IPS-15b (cell line): ENCODE data around the gene TMPRSS6.

Experiments
- H3K27me3 ChIP-seq: one replicate; pipeline ENCODE4 v1.6.1; 2013; ENCODE audit warnings: low read length; ENCODE audit not compliant: control insufficient read depth, insufficient read depth
- H3K36me3 ChIP-seq: one replicate; pipeline ENCODE4 v1.6.1; 2013; ENCODE audit warnings: low read length; ENCODE audit not compliant: control insufficient read depth, insufficient read depth
- H3K4me1 ChIP-seq: one replicate; pipeline ENCODE4 v1.6.1; 2013; ENCODE audit warnings: mild to moderate bottlenecking, low read length; ENCODE audit not compliant: control insufficient read depth, insufficient read depth
- H3K4me3 ChIP-seq: one replicate; pipeline ENCODE4 v1.5.1; 2013; ENCODE audit warnings: low read depth, low read length
- H3K9ac ChIP-seq: one replicate; pipeline ENCODE4 v1.6.1; 2013; ENCODE audit warnings: low read depth, mild to moderate bottlenecking, low read length
- H3K9me3 ChIP-seq: one replicate; pipeline ENCODE4 v1.6.1; 2013; ENCODE audit warnings: mild to moderate bottlenecking, low read length; ENCODE audit not compliant: control insufficient read depth, insufficient read depth

The TMPRSS6 gene

DNA sequence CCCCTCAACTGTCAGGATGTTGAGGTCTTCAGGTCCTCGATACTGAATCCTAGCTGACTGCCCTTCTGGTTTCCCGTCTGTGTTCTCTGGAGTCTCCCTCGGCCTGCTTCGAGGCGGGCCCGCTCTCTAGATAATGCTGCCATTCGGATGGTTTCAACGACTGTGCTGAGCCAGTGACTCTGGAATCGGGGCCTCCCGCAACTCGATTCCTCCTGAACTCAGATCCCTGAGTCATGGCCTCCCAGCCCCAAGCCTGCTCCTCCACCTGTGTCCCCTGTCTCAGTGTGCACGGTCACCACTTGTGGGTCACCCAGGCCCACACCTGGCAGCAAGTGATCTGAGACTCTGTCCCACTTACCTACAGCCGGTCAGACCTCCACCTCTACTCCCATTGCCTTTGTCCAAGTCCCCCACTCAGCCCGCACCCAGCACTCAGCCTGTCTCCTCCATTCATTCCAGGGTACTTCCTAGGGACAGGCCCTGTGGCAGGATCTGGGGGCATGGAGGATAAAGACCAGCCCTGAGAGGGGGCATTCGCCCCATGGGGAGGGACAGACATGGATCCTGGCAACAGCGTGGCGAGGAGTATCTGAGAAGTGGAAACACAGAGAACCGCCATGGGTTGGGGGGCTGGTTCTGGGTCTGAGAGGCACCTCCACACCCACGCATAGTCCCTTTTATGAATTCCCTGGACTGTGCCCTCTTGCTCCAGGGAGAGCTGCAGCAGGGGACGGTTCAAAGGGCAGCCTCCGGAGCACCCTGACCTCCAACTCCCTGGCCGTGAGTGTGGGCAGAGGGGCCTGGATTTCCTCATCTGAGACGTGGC is 75.7 kb downstream of the TMPRSS6 start:
- Histone ChIP-seq H3K4me1 (no peaks in the 10 kb centered on the region), H3K9ac (no peak overlapping the region), H3K27me3 (no peaks in the 10 kb centered on the region), H3K9me3 (no peaks in the 10 kb centered on the region), H3K36me3 (peaks cover 6% of the 10 kb centered on the region), H3K4me3 (no peak overlapping the region)

DNA sequence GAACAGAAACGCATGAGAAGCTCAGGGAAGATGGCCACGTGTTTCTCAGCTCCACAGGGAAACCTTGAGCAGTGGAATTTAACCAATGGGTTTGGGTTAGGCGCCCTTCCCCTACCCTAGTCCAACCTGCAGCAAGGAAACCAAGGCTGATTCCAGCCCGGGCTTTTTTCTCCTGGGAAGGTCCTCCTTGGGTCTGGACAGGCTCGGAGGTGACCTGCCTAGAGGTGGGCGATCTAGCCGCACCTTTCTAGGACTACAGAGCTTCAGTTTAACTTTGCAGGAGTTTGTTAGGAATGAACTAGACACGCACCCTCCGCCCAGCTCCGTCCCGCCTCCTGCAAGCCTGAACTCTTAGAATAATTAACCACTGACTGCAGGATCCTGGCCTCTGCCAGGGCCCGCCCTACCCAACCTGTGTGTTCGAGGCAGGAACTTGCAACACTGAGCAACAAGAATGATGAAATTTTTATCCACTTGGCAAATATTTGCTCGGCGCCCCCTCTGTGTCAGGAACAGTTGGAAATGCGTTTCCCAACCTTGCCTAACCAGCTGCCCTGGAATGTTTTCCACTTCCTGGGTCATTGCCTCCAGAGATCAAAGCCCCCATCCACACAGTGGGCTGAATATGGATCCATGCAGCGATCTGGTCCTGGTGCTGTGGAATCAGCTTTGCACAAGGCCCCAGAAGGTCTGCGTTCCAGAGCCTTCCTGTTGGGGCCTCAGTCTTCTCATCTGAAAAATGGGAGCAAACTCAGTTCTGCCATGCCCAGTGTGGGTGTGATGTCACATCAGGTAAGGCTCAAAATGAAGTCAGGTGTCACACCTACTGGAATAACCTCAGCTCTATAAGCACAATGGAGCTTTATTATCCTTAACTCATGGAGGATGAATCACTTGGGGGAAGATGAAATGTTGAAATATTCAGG is 76.7 kb downstream of the TMPRSS6 start:
- H3K36me3 ChIP-seq, result peaks cover 6% of the 10 kb centered on the region
- no peak overlapping the region for H3K9ac ChIP-seq
- no peaks in the 10 kb centered on the region for H3K9me3 ChIP-seq
- H3K4me3 ChIP-seq, result no peak overlapping the region
- no peaks in the 10 kb centered on the region for H3K27me3 ChIP-seq
- peaks cover under 1% of the 10 kb centered on the region for H3K4me1 ChIP-seq

DNA sequence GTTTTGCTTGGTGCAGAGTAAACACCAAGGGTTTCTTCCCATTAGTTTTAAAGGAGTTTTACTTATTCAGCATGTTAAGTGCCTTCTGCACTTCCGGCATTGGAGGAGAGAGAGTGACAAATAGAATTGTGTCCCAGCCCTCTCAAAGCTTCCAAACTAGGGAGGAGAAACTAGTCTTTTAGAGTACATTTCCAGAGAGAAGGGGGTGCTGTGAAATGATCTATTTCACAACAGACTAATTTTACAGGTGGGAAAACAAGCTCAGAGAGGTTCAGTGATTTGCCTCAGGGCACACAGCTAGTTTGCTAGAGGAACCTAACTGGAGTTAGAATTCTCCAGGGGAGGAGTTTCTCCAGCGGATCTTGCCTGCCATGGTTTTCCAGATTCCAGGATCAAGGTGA is 77.4 kb downstream of the TMPRSS6 start:
- Histone ChIP-seq H3K9ac (no peak overlapping the region), H3K4me3 (no peak overlapping the region), H3K9me3 (no peaks in the 10 kb centered on the region), H3K4me1 (peaks cover 4% of the 10 kb centered on the region), H3K36me3 (peaks cover 10% of the 10 kb centered on the region), H3K27me3 (no peaks in the 10 kb centered on the region)

DNA sequence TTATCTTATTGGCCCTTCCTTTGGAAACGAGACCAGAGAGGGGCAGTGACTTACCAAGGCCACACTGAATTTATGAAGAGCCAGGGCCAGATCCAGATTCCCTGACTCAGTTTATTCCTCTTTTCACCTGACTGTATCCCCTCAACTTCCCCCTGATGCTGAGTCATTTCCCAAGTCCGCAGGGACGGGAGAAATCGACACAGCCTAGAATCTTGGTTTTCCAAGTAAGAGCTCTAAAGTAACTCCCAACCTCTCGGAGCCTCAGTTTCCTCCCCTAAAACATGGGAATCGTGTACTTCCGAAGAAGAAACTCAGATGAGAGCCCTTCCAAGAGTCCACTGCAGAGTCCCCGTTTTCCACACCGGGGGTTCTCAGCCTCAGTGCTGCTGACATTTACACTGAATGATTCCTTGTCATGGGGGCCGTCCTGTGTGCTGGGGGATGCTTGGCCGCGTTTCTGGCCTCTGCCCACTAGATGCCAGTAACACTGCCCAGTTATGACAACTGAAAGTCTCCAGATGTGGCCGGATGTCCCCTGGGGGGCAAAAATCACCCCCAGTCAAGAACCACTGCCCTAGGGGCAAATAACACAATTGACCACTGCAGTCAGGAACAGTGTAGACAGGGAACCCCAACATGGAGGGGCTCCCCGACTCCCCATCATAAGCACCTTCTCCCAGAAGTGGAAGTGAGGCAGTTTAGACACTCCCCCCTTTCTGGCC is 78.8 kb downstream of the TMPRSS6 start:
- Histone ChIP-seq H3K27me3 (no peaks in the 10 kb centered on the region), H3K9ac (no peak overlapping the region), H3K4me3 (no peak overlapping the region), H3K36me3 (peaks cover 11% of the 10 kb centered on the region), H3K4me1 (peaks cover 4% of the 10 kb centered on the region), H3K9me3 (no peaks in the 10 kb centered on the region)

DNA sequence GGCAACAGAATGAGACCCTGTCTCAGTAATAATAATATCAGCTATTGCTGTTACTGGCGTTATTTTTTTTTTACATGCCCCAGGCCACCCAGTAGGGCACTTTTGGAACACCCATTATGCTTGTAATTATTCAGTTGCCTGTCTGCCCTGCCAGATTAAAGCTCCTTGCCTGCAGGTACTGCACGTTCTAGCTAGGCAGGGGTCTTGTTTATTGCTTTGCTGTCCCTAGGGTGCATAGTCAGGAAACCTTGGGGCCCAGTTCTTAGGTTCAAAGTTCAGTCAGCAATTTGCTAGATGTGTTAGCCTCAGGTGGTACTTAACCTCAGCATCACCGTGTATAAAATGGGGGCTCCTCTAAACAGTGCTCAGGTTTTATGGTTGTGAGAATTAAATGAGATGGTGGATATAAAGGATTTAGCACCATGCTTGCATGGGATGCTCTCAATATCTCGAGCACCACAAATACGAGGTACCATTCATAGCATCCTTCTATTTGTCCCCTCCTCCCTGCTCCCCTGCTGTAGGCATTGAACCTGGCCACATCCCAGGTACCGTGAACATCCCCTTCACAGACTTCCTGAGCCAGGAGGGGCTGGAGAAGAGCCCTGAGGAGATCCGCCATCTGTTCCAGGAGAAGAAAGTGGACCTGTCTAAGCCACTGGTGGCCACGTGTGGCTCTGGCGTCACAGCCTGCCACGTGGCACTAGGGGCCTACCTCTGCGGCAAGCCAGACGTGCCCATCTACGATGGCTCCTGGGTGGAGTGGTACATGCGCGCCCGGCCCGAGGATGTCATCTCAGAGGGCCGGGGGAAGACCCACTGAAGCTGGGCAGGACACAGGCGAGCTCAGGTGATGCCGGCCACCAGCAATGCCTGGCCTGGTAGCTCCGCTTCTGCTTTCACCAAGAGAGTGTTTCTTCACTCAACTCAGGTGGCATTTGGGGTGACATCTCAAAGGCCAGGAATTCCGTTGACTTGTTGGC is 80.5 kb downstream of the TMPRSS6 start:
- Histone ChIP-seq H3K4me1 (peaks cover 4% of the 10 kb centered on the region), H3K4me3 (no peak overlapping the region), H3K9ac (no peak overlapping the region), H3K36me3 (peaks cover 26% of the 10 kb centered on the region), H3K27me3 (no peaks in the 10 kb centered on the region), H3K9me3 (no peaks in the 10 kb centered on the region)

DNA sequence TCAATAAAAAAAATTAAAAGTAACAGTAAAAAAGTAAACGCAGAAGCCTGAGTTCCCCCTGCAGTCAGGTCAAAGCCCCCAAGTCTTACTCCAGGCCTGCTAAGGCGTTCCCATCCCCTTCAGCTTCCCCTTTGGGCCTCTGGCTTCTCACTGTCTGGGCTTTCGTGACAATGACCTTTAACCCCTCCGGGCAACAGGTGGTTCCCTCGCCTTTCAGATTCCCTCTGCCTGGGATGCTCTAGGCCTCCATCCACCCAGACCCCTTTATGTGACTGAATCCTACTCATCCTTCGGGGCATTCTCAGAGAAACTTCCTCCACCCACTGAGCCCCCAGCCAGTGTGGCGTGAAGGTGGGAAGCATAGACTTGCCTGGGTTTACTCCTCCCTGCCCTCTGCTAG is 82.0 kb downstream of the TMPRSS6 start:
- Histone ChIP-seq H3K9me3 (no peaks in the 10 kb centered on the region), H3K27me3 (no peaks in the 10 kb centered on the region), H3K9ac (no peak overlapping the region), H3K36me3 (peaks cover 26% of the 10 kb centered on the region), H3K4me1 (peaks cover 4% of the 10 kb centered on the region), H3K4me3 (no peak overlapping the region)

DNA sequence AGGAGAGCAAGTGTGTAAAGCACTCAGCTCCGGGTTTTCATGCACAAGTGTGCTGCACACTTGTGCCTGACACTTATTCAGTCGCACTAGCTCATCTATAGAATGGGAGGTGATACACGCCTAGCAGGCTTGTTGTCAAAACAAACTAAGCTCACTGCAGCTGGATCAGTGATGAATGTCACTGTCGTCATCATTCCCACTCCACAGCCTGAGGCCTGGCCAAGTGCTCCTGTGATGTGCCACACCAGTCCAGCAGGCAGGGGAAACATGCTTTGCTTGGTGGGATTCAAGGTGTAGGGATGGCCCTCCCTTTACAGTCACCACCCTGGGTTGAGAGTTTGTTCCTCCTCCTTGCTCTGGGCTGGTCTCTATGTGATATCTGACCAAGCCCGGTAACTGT is 83.2 kb downstream of the TMPRSS6 start:
- Histone ChIP-seq H3K36me3 (peaks cover 26% of the 10 kb centered on the region), H3K9ac (no peak overlapping the region)

DNA sequence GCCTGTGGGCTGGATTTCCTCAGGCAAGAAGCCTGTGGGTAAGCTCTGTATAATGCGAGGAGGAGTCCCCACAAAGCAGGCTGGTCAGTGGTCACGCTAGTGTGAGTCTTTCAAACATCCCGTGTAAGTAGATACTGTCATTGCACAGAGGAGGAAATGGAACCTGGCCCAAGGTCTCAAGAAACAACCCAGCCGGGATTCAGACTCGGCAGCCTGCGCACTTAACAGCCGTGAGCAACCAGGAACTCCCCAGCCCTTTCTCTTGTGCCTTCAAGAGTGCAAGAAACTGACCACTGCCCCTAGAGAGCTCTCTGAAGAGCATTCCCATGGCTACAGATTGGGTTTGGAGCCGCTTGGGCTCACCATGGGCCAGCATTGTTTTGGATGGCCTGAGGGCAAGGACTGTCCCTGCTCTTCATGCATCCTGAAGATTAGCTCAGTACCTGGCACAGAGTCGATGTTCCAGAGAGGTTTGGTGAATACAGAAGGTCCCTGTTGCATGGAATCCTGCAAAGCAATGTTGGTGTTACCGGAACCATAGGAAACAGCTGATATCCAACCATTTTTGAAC is 83.9 kb downstream of the TMPRSS6 start:
- Histone ChIP-seq H3K9me3 (no peaks in the 10 kb centered on the region), H3K27me3 (no peaks in the 10 kb centered on the region), H3K4me3 (no peak overlapping the region), H3K36me3 (peaks cover 26% of the 10 kb centered on the region), H3K4me1 (peaks cover 4% of the 10 kb centered on the region), H3K9ac (no peak overlapping the region)

More for the DNA sequence above, 83.2 kb downstream of the TMPRSS6 start:
- Histone ChIP-seq H3K4me1 (peaks cover 4% of the 10 kb centered on the region), H3K27me3 (no peaks in the 10 kb centered on the region), H3K9me3 (no peaks in the 10 kb centered on the region), H3K4me3 (no peak overlapping the region)

DNA sequence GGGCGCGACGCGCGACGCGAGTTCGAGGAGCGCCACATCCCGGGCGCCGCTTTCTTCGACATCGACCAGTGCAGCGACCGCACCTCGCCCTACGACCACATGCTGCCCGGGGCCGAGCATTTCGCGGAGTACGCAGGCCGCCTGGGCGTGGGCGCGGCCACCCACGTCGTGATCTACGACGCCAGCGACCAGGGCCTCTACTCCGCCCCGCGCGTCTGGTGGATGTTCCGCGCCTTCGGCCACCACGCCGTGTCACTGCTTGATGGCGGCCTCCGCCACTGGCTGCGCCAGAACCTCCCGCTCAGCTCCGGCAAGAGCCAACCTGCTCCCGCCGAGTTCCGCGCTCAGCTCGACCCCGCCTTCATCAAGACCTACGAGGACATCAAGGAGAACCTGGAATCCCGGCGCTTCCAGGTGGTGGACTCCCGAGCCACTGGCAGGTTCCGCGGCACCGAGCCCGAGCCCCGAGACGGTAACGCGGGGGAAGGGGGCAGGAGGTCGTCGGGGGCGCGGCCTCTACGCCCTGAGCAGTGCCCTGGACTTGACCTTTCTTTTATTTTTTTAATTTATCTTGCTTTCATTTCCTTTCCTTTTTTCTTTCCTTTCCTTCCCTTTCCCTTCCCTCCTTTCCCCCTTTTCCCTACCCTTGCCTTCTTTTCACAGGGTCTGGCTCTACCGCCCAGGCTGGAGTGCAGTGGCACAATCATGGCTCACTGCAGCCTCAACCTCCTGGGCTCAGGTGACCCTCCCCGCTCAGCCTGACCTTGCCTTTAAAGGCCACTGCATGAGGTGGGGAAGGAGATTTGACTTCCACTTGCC is 85.0 kb downstream of the TMPRSS6 start:
- peaks cover 4% of the 10 kb centered on the region for H3K4me1 ChIP-seq
- no peaks in the 10 kb centered on the region for H3K27me3 ChIP-seq
- H3K9me3 ChIP-seq, result no peaks in the 10 kb centered on the region
- H3K36me3 ChIP-seq, result peaks cover 26% of the 10 kb centered on the region
- H3K9ac ChIP-seq, result no peak overlapping the region
- H3K4me3 ChIP-seq, result no peak overlapping the region

DNA sequence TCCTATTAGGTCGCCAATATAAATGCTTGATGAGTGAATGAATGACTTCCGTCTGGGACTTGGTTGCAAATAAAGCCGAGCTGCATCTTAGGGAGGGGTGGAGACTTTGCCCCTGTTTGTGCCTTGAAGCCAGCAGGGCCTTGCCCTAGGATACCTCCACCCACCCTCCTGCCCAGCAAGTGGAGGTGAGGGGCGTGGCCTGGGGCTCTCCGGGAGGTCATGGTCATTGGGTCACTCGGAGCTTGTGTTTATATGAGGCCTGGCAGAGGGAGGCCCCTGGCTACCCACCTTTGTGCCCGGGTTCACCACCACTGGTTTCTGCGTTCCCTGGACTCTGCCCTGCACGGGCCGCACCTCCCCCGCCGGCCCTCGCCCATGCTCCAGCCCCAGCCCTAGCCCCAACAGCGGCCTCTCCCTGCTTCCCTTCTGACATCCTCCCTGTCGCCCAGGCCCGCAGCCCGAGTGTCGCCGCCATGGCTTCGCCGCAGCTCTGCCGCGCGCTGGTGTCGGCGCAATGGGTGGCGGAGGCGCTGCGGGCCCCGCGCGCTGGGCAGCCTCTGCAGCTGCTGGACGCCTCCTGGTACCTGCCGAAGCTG is 85.7 kb downstream of the TMPRSS6 start:
- Histone ChIP-seq H3K4me3 (no peak overlapping the region), H3K36me3 (peaks cover 20% of the 10 kb centered on the region), H3K9me3 (no peaks in the 10 kb centered on the region), H3K4me1 (peaks cover 4% of the 10 kb centered on the region), H3K9ac (no peak overlapping the region), H3K27me3 (no peaks in the 10 kb centered on the region)
